ENCODE measurements around the gene PPP1R14C.

DNA sequence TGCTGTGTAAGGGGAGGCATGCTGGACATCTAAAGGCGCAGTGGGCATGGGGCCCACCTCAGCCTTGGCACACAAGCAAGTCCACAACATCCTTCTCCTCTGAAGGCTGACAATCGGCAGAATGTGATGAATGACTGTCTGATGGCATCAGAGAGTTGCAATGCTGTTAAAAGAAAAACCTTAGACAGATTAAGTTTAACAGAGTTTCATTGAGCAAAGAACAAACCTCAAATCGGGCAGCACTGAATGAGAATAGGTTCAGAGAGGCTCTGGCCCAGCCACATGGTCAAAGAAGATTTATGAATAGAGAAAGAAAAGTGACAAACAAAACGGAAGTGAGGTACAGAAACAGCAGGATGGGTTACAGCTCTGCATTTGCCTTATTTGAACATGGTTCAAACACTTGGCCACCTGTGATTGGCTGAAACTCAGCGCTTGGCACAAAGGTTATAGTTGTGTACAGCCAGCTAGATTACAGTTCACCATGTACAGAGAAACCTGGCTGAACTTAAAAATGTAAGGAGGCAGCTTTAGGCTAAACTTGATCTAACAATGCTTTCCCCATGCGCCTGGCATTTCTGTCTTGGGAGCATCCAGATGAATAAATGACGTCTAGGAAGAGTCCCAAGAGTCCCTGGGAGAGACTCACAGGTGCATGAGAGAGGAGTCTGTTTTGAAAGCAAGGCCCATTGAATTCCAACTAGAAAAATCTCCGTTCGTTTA is 127.6 kb downstream of the PPP1R14C start:
- TF ChIP-seq EZH2 (IDR thresholded peaks at IDR 0.05; ENCODE audit: insufficient read depth, poor library complexity, severe bottlenecking), result no peak
- no peak for TF ChIP-seq EZH2phosphoT487 (IDR thresholded peaks at IDR 0.05; ENCODE audit: insufficient read depth, low read depth)

Measured in GM23248 (cell line).